ENCODE data around the gene PRSS21.
A peak's percentile ranks its signal among the peaks of the same experiment; 100 is the strongest.

Gene PRSS21

DNA sequence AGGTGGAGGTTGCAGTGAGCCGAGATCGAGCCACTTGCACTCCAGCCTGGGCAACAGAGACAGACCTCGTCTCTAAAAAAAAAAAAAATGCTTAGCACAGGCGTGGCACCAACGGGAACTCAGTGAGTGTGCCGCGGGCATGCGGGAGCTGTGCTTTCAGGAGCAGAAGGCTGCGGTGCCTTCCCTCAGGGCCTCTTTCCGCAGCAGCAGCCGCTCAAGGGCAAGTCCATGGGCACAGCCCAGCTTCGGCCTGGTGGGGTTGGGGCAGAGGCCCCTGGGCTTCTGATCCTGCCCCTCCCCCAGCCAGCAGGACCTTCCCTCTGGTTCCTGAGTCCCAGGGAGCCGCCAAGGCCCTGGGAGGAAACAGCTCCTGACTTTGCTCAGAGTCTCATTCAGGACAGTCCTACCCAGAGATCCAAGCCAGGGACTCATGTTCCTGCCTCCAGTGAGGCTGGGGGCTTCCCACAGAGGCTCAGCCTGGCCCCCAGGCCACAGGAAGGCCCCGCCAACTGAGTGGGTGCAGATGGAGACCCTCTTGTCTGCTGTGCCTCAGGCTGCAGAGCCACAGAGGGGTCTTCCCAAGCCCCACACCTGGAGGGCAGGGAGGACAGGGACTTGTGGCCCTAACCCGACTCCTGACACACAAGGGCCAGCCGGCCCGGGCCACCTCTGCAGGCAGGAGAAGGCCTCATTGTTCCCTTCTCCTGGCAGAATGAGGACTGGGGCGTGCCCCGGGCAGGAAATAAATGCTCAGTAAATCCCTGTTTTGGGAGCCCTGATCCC lies 9.7 kb downstream of the PRSS21 start:
- ChIA-PET CTCF (interaction anchor here (1.0 kb wide), 1 partner anchor 12 kb away, joined by 3 read pairs; no protein-coding TSS in a partner anchor), POLR2A (no interaction called here)

DNA sequence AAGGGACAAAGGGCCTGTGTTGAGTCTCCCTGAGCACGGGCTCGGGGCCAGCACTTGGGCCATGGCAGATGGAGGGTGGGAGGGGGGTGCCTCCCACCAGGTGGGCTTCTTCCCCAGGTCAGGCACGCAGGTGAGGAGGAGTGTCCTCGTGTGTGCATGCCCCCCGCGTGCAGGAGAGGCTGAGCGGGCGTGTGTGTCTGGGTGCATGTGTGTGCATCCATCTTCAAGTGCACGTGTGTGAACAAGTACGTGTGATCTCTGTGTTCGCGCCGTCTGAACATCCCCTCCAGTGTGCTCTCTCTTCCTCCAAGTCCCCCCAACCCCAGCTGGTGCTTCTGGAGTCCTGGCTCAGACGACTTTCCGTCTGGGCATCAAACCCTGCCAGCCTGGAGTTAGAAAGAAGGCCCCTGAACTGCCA lies 10.3 kb downstream of the PRSS21 start:
- TF ChIP-seq, protein P1, sequence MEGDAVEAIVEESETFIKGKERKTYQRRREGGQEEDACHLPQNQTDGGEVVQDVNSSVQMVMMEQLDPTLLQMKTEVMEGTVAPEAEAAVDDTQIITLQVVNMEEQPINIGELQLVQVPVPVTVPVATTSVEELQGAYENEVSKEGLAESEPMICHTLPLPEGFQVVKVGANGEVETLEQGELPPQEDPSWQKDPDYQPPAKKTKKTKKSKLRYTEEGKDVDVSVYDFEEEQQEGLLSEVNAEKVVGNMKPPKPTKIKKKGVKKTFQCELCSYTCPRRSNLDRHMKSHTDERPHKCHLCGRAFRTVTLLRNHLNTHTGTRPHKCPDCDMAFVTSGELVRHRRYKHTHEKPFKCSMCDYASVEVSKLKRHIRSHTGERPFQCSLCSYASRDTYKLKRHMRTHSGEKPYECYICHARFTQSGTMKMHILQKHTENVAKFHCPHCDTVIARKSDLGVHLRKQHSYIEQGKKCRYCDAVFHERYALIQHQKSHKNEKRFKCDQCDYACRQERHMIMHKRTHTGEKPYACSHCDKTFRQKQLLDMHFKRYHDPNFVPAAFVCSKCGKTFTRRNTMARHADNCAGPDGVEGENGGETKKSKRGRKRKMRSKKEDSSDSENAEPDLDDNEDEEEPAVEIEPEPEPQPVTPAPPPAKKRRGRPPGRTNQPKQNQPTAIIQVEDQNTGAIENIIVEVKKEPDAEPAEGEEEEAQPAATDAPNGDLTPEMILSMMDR (IDR thresholded peaks at IDR 0.05; ENCODE audit: control extremely low read depth, extremely low read depth, low read depth, missing control alignments), result no peak
- ChIA-PET POLR2A (no interaction called here), CTCF (no interaction called here)
- no peak for DNase-seq (ENCODE audit: extremely low spot score)

More for the DNA sequence above, 9.7 kb downstream of the PRSS21 start:
- TF ChIP-seq, protein P1 (IDR thresholded peaks at IDR 0.05; ENCODE audit: control extremely low read depth, extremely low read depth, low read depth, missing control alignments), result no peak
- no peak for DNase-seq (ENCODE audit: extremely low spot score)

DNA sequence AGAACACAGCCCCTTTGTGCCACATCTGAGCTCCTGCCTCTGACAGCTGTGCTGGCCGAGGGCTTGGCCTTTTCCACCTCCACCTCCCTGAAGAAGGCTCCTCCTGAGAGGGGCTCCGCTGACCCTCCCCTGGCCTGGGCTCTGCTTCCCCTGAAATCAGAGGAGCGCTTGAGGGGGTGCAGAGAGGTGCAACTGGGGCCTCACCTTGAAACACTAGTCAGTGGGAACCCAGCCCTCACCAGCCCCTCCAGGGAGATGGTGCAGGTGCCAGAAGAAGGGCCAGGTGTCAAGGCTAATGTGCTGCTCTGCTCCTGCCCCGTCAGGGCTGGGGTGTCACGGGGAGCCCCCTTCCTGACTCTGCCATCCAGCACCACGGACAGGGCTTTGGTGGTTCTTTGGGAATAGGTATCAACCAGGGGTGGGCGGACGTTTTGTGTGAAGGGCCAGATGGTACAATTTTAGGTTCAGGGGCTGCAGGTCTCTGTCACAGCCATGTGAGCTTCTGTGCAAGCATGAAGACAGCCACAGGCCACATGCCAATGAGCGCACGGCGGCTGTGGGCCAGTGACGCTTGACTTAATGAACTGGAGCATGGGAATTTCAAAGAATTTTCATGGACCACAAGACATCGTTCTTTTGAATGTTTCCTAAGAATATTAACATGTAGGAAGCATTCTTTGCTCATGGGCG lies 10.9 kb downstream of the PRSS21 start:
- CTCF ChIA-PET, result no interaction called here
- no peak for DNase-seq (ENCODE audit: extremely low spot score)
- TF ChIP-seq, protein P1 (IDR thresholded peaks at IDR 0.05; ENCODE audit: control extremely low read depth, extremely low read depth, low read depth, missing control alignments), result no peak
- POLR2A ChIA-PET, result no interaction called here

DNA sequence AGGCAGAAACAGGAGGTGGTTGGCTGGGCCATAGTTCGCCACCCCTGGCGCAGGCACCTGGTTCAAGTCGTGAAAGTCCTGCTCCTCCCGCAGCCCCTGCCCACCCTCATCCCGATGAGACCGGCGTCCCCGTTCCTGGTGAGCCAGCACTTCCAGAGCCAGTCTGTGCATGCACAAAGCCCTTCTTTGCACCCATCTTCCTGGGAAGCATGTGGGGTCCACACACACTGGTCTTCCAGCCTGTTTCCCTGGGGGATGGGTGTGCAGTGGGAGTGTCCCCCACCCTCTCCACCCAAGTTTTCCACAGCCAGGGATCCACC lies 11.4 kb downstream of the PRSS21 start:
- TF ChIP-seq, protein P1 (IDR thresholded peaks at IDR 0.05; ENCODE audit: control extremely low read depth, extremely low read depth, low read depth, missing control alignments), result no peak
- ChIA-PET POLR2A (no interaction called here), CTCF (interaction anchor here (2.4 kb wide), 1 partner anchor 11 kb away, joined by 11 read pairs; no protein-coding TSS in a partner anchor)
- no peak for DNase-seq (ENCODE audit: extremely low spot score)

DNA sequence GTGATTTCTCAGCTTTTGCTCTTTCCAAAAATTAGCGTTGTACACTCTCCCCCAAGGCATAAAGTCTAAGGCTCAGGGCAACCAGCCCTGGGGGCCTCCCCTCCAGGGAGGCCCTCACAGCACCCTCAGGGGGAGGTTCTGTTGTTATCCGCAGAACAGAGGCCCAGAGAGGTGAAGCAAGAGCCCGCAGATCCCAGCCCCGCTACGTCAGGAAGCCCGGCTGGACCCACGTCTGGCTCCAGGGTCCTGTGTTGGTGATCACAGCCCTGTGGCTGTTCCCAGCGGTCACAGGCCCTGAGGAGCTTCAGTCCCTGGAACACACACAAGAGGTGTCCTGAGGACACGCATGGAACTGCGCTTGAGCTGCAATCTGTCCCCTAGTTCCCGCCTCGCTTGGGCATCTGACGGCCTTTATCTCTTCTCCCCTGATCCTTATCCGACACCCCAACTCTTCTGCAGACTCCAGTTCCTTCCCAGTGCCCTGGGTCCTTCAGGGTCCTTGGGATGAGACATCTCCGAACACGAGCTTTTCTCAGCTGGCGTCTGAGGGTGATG lies 11.9 kb downstream of the PRSS21 start:
- no peak for DNase-seq (ENCODE audit: extremely low spot score)
- POLR2A ChIA-PET, result no interaction called here
- TF ChIP-seq, protein P1 (IDR thresholded peaks at IDR 0.05; ENCODE audit: control extremely low read depth, extremely low read depth, low read depth, missing control alignments), result no peak
- CTCF ChIA-PET, result interaction anchor here (2.4 kb wide), 1 partner anchor 10 kb away, joined by 11 read pairs; no protein-coding TSS in a partner anchor

DNA sequence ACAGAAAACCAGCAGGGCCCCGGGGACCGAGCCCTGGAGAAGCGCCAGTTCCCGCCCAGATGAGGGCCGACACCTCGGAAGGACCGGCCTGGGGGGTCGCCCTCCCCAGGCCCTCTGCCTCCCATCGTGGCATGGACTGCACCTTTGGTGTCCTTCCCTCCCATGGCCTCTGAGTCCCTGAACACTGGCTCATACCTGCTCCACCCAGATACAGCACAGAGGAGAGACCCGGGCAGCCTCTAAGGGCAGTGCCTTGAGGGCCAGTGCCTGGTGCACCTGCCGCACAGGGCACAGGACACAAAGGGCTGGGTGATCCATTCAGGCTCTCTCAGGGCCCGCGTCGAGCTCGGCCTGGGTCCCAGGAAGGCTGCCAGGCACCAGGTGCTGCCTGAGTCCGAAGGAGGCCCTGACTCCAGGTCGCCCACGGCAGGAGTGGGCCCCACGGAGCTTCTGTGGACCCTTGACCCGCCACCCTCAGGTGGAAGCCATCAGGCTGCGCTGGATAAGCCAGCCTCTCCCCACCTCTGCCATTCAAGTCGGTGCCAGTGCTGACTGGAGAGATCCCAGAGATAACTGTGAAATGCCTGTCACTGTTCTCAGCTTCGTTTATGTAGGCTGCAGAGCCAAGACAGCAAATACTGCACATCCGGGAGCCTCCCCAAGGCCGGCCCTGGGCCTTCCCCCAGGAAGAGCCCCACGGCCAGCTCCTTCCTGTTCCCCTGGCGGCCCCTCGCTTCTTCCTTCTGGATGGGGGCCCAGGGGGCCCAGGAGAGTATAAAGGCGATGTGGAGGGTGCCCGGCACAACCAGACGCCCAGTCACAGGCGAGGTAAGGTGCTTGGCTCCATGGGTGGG lies 12.7 kb downstream of the PRSS21 start, which contains the start of gene ZG16B:
Gene ZG16B (plus strand): TSS at position 803 of the 854 bp plus-strand sequence. CDS start 139 bp downstream, outside the sequence.
- peak; percentile 57 for DNase-seq (ENCODE audit: extremely low spot score)
- TF ChIP-seq, protein P1 (IDR thresholded peaks at IDR 0.05; ENCODE audit: control extremely low read depth, extremely low read depth, low read depth, missing control alignments), result no peak
- POLR2A ChIA-PET, result no interaction called here
- CTCF ChIA-PET, result interaction anchor here (1.4 to 2.4 kb wide), 2 partner anchors 10 to 23 kb away, joined by 5 to 11 read pairs; no protein-coding TSS in a partner anchor

Data from GM10248 (cell line).